Measurements from ENCODE around the gene SKP1. TPM values are rescaled to one million over a fixed set of nuclear protein-coding genes. Genes with fewer than 3 reads are reported as not detected.

Gene SKP1
- total RNA-seq, 1 experiment from 2014 or later: 415 TPM

DNA sequence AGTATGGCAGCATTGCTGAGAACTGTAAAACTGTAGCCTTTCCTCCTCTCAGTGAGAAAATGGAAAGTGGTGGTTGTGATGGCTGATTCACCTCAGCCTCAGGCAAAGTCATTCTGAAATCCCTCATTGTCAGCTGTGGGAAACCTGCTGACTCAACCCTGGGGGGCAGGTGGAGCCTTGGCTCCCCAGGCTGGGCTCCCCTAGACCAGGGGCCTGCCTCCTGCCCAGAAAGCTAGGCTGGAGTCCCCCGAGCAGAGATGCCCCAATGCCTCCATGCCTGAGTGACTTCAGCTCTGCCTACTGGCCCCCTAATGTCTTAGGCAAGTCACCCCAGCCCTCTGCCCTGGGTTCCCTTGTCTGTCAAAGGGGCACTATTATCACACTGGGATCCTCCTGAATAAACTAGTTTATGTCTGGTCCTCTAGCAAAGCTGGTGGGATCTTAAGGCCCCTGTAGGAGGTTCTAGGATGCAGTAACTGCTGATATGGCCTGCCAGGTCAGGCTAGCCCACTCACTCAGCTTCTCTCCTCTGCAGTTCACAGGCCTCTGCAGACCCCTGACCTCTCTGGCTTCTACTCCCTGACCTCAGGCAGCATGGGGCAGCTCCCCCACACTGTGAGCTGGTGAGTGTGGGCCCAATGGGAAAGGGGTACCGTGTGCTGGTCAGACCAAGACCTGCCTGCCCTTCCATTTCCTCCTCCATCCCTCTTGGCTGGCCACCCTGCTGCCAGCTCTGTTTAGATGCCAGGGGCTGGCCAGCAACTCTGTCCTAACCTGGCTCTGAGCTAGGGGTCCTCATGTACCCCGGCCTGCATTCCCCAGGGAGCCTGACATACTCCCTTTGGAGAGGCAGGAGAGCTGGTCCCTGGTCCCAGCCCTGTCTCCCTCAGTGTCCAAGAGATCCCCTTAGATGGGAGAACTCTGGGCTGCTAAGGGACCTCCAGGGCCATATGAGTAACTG lies 38.1 kb downstream of the SKP1 start:
- DNase-seq (ENCODE audit: unreplicated experiment): peak; percentile 84
- Mint-ChIP-seq H3K4me1 (ENCODE audit: insufficient read depth, unreplicated experiment) (peaks cover 23% of the 10 kb centered on the region), H3K27me3 (ENCODE audit: insufficient read depth, unreplicated experiment) (no peaks in the 10 kb centered on the region), H3K4me3 (ENCODE audit: unreplicated experiment) (no peak overlapping the region), H3K36me3 (ENCODE audit: insufficient read depth, unreplicated experiment) (peaks cover 67% of the 10 kb centered on the region), H3K9me3 (ENCODE audit: unreplicated experiment) (no peaks in the 10 kb centered on the region), H3K27ac (ENCODE audit: low read depth, unreplicated experiment) (peak overlapping the region; percentile 83)
- no TSS peak for BruUV-seq (replicated peaks)
- intact Hi-C loops (cut with micrococcal nuclease): no loop called here
- TF ChIP-seq, protein P1, sequence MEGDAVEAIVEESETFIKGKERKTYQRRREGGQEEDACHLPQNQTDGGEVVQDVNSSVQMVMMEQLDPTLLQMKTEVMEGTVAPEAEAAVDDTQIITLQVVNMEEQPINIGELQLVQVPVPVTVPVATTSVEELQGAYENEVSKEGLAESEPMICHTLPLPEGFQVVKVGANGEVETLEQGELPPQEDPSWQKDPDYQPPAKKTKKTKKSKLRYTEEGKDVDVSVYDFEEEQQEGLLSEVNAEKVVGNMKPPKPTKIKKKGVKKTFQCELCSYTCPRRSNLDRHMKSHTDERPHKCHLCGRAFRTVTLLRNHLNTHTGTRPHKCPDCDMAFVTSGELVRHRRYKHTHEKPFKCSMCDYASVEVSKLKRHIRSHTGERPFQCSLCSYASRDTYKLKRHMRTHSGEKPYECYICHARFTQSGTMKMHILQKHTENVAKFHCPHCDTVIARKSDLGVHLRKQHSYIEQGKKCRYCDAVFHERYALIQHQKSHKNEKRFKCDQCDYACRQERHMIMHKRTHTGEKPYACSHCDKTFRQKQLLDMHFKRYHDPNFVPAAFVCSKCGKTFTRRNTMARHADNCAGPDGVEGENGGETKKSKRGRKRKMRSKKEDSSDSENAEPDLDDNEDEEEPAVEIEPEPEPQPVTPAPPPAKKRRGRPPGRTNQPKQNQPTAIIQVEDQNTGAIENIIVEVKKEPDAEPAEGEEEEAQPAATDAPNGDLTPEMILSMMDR (IDR thresholded peaks at IDR 0.05; ENCODE audit: unreplicated experiment): no peak
- ChIA-PET CTCF (interaction anchor here (0.6 to 19.8 kb wide), 25 partner anchors 8 to 1231 kb away, joined by 3 to 867 read pairs (median 5); no protein-coding TSS in a partner anchor), POLR2A (interaction anchor here (0.5 to 4.5 kb wide), 5 partner anchors 15 to 97 kb away, joined by 3 to 44 read pairs (median 3); no protein-coding TSS in a partner anchor)

DNA sequence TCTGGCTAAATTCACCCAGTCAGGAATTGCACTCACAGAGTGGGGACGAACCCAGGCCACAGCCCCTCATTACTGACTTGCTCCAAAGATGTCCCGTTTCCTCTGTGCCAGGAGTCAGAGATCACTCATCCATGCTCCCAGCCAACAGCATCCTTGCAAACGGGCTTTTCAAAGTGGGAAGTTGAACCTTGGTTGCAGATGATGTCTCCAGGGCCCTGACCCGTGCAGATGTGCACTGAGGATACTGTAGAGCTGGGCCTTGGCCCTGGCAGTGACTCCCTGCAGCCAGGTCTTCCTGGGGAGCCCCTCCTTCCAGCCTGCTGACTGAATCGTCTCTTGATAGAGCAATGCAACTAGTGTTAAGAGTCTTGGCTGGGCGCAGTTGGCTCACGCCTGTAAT lies 40.0 kb downstream of the SKP1 start:
- Mint-ChIP-seq H3K4me3 (ENCODE audit: unreplicated experiment) (no peak overlapping the region), H3K27me3 (ENCODE audit: insufficient read depth, unreplicated experiment) (no peaks in the 10 kb centered on the region), H3K4me1 (ENCODE audit: insufficient read depth, unreplicated experiment) (peaks cover 23% of the 10 kb centered on the region), H3K9me3 (ENCODE audit: unreplicated experiment) (no peaks in the 10 kb centered on the region), H3K27ac (ENCODE audit: low read depth, unreplicated experiment) (no peak overlapping the region), H3K36me3 (ENCODE audit: insufficient read depth, unreplicated experiment) (peaks cover 61% of the 10 kb centered on the region)
- POLR2A ChIA-PET: interaction anchor here (0.5 to 2.3 kb wide), 5 partner anchors 12 to 92 kb away, joined by 3 to 8 read pairs (median 4); partner anchors contain the start of gene TCF7
- no TSS peak for BruUV-seq (replicated peaks)
- CTCF ChIA-PET: interaction anchor here (0.6 to 19.8 kb wide), 4 partner anchors 8 to 631 kb away, joined by 3 to 867 read pairs (median 30); no protein-coding TSS in a partner anchor
- DNase-seq (ENCODE audit: unreplicated experiment): no peak
- TF ChIP-seq, protein P1 (IDR thresholded peaks at IDR 0.05; ENCODE audit: unreplicated experiment): no peak
- intact Hi-C loops (cut with micrococcal nuclease): no loop called here

DNA sequence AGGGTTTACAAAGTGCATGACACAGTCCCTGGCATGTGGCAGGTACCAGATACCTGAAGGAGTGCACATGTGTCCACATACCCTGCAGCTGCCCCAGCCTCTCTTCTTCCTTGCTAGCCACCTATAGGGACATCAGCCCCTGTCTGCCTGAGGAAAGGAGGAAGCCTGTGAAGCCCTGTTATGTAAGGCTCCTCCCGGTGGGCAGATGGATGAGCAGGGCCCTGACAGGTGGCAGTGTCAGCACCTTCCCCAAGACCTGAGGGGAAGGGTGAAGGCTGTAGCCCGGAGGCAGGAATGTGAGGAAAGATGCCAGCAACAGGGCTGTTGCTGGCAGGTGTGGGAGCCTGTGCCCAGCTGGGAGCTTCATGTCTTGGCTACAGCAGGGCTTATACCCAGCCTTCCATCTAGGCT lies 40.5 kb downstream of the SKP1 start:
- no peak overlapping the region for H3K27ac Mint-ChIP-seq (ENCODE audit: low read depth, unreplicated experiment)
- TF ChIP-seq, protein P1 (IDR thresholded peaks at IDR 0.05; ENCODE audit: unreplicated experiment): no peak
- no peaks in the 10 kb centered on the region for H3K27me3 Mint-ChIP-seq (ENCODE audit: insufficient read depth, unreplicated experiment)
- H3K36me3 Mint-ChIP-seq (ENCODE audit: insufficient read depth, unreplicated experiment): peaks cover 55% of the 10 kb centered on the region
- intact Hi-C loops (cut with micrococcal nuclease): no loop called here
- H3K4me1 Mint-ChIP-seq (ENCODE audit: insufficient read depth, unreplicated experiment): peaks cover 18% of the 10 kb centered on the region
- no peak for DNase-seq (ENCODE audit: unreplicated experiment)
- CTCF ChIA-PET: interaction anchor here (0.6 to 19.8 kb wide), 4 partner anchors 7 to 94 kb away, joined by 3 to 867 read pairs (median 30); no protein-coding TSS in a partner anchor
- H3K9me3 Mint-ChIP-seq (ENCODE audit: unreplicated experiment): no peaks in the 10 kb centered on the region
- POLR2A ChIA-PET: interaction anchor here (0.5 to 2.3 kb wide), 7 partner anchors 12 to 416 kb away, joined by 3 to 8 read pairs (median 3); partner anchors contain the start of gene TCF7
- no peak overlapping the region for H3K4me3 Mint-ChIP-seq (ENCODE audit: unreplicated experiment)
- BruUV-seq (replicated peaks): no TSS peak

DNA sequence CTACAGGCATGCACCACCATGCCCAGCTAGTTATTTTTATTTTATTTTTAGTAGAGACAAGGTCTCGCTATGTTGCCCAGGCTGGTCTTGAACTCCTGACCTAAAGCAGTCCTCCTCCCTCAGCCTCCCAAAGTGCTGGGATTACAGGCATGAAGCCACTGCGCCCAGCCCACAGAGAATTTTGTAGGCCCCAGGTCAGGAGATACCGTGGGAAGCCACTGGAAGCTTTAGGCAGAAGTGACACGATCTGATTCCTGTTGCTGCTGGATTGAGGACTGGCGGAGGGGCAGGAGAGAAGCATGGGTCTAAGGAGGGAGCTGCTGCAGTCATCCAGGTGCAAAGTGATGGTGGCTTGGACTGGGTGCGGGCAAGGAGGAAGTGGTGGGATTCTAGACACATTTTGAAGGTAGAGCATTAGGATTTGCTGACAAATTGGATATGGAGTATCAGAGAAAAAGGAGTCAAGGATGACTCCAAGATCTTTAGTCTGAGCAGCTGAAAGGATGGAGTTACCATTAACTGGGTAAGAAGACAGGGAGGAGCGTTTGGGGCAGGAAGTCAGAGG lies 41.6 kb downstream of the SKP1 start:
- no TSS peak for BruUV-seq (replicated peaks)
- Mint-ChIP-seq H3K9me3 (ENCODE audit: unreplicated experiment) (no peaks in the 10 kb centered on the region), H3K36me3 (ENCODE audit: insufficient read depth, unreplicated experiment) (peaks cover 52% of the 10 kb centered on the region), H3K27me3 (ENCODE audit: insufficient read depth, unreplicated experiment) (no peaks in the 10 kb centered on the region), H3K4me1 (ENCODE audit: insufficient read depth, unreplicated experiment) (peaks cover 8% of the 10 kb centered on the region), H3K27ac (ENCODE audit: low read depth, unreplicated experiment) (no peak overlapping the region), H3K4me3 (ENCODE audit: unreplicated experiment) (no peak overlapping the region)
- intact Hi-C loops (cut with micrococcal nuclease): no loop called here
- TF ChIP-seq, protein P1 (IDR thresholded peaks at IDR 0.05; ENCODE audit: unreplicated experiment): no peak
- CTCF ChIA-PET: interaction anchor here (0.6 to 19.8 kb wide), 8 partner anchors 8 to 465 kb away, joined by 3 to 867 read pairs (median 3); no protein-coding TSS in a partner anchor
- DNase-seq (ENCODE audit: unreplicated experiment): no peak
- POLR2A ChIA-PET: interaction anchor here (1.4 to 2.3 kb wide), 3 partner anchors 11 to 90 kb away, joined by 3 to 8 read pairs (median 5); no protein-coding TSS in a partner anchor
